G401 (cell line): ENCODE data around the gene LATS1. TPM values are rescaled to one million over a fixed set of nuclear protein-coding genes. Genes with fewer than 3 reads are reported as not detected.
"Not testable (repeated sequence)": the region's sequence is repeated elsewhere in the genome, so short reads cannot be mapped to it uniquely, and the experiment has no call there.

Source experiments
- DNase-seq: peaks from one replicate; pipeline ENCODE4 v3.0.0-alpha.2; 2015; ENCODE audit warnings: low spot score
- in situ Hi-C: cut with HindIII; loops from 2 replicates; pipeline ENCODE4 v1.10.0; 2016; ENCODE audit warnings: low sequenced_read_pairs, mixed read lengths
- total RNA-seq: library from RNA; depleted of rRNA; stranded (reverse); fragments of >200 nt; shearing (Covaris generic); gene quantifications from 2 replicates; pipeline ENCODE4 v1.2.3, GENCODE V29; 2014

Gene LATS1
- total RNA-seq, 1 experiment from 2014 or later, result 8.6 TPM

- DNase-seq, result no peak
- in situ Hi-C loops, result no loop called here
These were observed 34.5 kb downstream of the LATS1 start for GRCh38 chr6:149683256-149683859.

GRCh38 chr6:149681845-149682244 lies 36.1 kb downstream of the LATS1 start:
- in situ Hi-C loops, DNase-seq: not testable (repeated sequence)

GRCh38 chr6:149681209-149681608 lies 36.7 kb downstream of the LATS1 start:
- in situ Hi-C loops, result no loop called here
- no peak for DNase-seq

GRCh38 chr6:149680503-149680902 lies 37.4 kb downstream of the LATS1 start:
- no peak for DNase-seq
- in situ Hi-C loops, result no loop called here

- DNase-seq, in situ Hi-C loops: not testable (repeated sequence)
These were observed 45.6 kb downstream of the LATS1 start for GRCh38 chr6:149672265-149672664.

- in situ Hi-C loops, result no loop called here
- no peak for DNase-seq
These were observed 57.9 kb downstream of the LATS1 start for GRCh38 chr6:149660028-149660427.

GRCh38 chr6:149657441-149657840 lies 60.5 kb downstream of the LATS1 start:
- in situ Hi-C loops, result no loop called here

GRCh38 chr6:149651056-149651455 lies 66.8 kb downstream of the LATS1 start:
- in situ Hi-C loops, result no loop called here
- no peak for DNase-seq

More at GRCh38 chr6:149657441-149657840, 60.5 kb downstream of the LATS1 start:
- no peak for DNase-seq

- peak; percentile 86 for DNase-seq
- in situ Hi-C loops, result no loop called here
These were observed 69.5 kb downstream of the LATS1 start, which contains the start of gene KATNA1 for GRCh38 chr6:149648148-149649145. KATNA1 (minus strand) TSS chr6:149648714; CDS start chr6:149638547, 10,167 bp downstream.

GRCh38 chr6:149646599-149646998 lies 71.3 kb downstream of the LATS1 start:
- no peak for DNase-seq
- in situ Hi-C loops, result no loop called here

- no peak for DNase-seq
- in situ Hi-C loops, result no loop called here
These were observed 74.9 kb downstream of the LATS1 start for GRCh38 chr6:149642829-149643580.

- in situ Hi-C loops, result no loop called here
- no peak for DNase-seq
These were observed 81.8 kb downstream of the LATS1 start for GRCh38 chr6:149636124-149636523.

- in situ Hi-C loops, result no loop called here
- DNase-seq, result no peak
These were observed 83.6 kb downstream of the LATS1 start for GRCh38 chr6:149634315-149634714.

- DNase-seq, result no peak
- in situ Hi-C loops, result no loop called here
These were observed 88.9 kb downstream of the LATS1 start for GRCh38 chr6:149628875-149629510.

GRCh38 chr6:149627672-149628071 lies 90.2 kb downstream of the LATS1 start:
- in situ Hi-C loops, result no loop called here
- DNase-seq, result no peak

- in situ Hi-C loops, result no loop called here
- no peak for DNase-seq
These were observed 102.1 kb downstream of the LATS1 start for GRCh38 chr6:149615805-149616204.

GRCh38 chr6:149614337-149614736 lies 103.6 kb downstream of the LATS1 start:
- DNase-seq, result no peak
- in situ Hi-C loops, result no loop called here

- no peak for DNase-seq
- in situ Hi-C loops, result no loop called here
These were observed 109.4 kb downstream of the LATS1 start for GRCh38 chr6:149608381-149608982.
